WTC11 (cell line): ENCODE results near the gene ADGRB2. TPM values are rescaled to one million over a fixed set of nuclear protein-coding genes. Genes with fewer than 3 reads are reported as not detected.
A peak's percentile ranks its signal among the peaks of the same experiment; 100 is the strongest.

Experiments
- ATAC-seq: fragments of 200-7000 bp; cut with Tn5 transposase; 2 replicates; pipeline ENCODE4 v1.10.0; 2021; ENCODE audit warnings: mild to moderate bottlenecking, moderate library complexity
- CTCF ChIA-PET: fragments of 300-600 bp; sonication (Branson Sonifier 250); formaldehyde crosslinking; loops from one replicate; lab custom pipeline; 2021; ENCODE audit warnings: antibody characterized with exemption; lab: Charles Lee
- POLR2A ChIA-PET: fragments of 350-600 bp; sonication (Branson Sonifier 250); formaldehyde crosslinking; loops from one replicate; lab custom pipeline; 2021; ENCODE audit warnings: antibody characterized with exemption; lab: Charles Lee
- DNase-seq: peaks from one replicate; pipeline ENCODE4 v3.0.0; 2021; ENCODE audit warnings: low spot score
- H3K27ac Mint-ChIP-seq: 2 replicates; pipeline ENCODE4 v1.8.0; 2021; ENCODE audit warnings: mixed read lengths
- H3K27me3 Mint-ChIP-seq: 2 replicates; pipeline ENCODE4 v1.8.0; 2021; ENCODE audit warnings: low read depth, mild to moderate bottlenecking, moderate library complexity, mixed read lengths
- H3K36me3 Mint-ChIP-seq: 2 replicates; pipeline ENCODE4 v1.8.0; 2021; ENCODE audit warnings: mixed read lengths
- H3K4me1 Mint-ChIP-seq: 2 replicates; pipeline ENCODE4 v1.8.0; 2022; ENCODE audit warnings: mixed read lengths
- H3K4me3 Mint-ChIP-seq: 2 replicates; pipeline ENCODE4 v1.8.0; 2021; ENCODE audit warnings: mild to moderate bottlenecking, moderate library complexity, mixed read lengths
- H3K9me3 Mint-ChIP-seq: 2 replicates; pipeline ENCODE4 v1.8.0; 2021; ENCODE audit warnings: mixed read lengths
- AFF4 ChIP-seq: sonication (generic); formaldehyde crosslinking; IDR thresholded peaks from 2 replicates; pipeline ENCODE4 v1.8.1; 2023; ENCODE audit warnings: mild to moderate bottlenecking, missing genetic modification reagents, borderline replicate concordance
- FOXP1 ChIP-seq: sonication (generic); formaldehyde crosslinking; IDR thresholded peaks from 2 replicates; pipeline ENCODE4 v1.8.0; 2022; ENCODE audit warnings: missing genetic modification reagents, mild to moderate bottlenecking, moderate library complexity, borderline replicate concordance
- GRHL2 ChIP-seq: fragments of 250-450 bp; sonication (Bioruptor Pico); IDR thresholded peaks from 2 replicates; pipeline ENCODE4 v1.8.0; 2022; ENCODE audit warnings: mild to moderate bottlenecking, moderate library complexity; ENCODE audit not compliant: insufficient replicate concordance, severe bottlenecking
- HMGA2 ChIP-seq: fragments of 250-450 bp; sonication (Bioruptor Pico); IDR thresholded peaks from 2 replicates; pipeline ENCODE4 v1.4.0; 2021; ENCODE audit warnings: mild to moderate bottlenecking, moderate library complexity
- JAZF1 ChIP-seq: fragments of 250-450 bp; sonication (Bioruptor Pico); IDR thresholded peaks from 2 replicates; pipeline ENCODE4 v1.9.0; 2021; ENCODE audit warnings: moderate library complexity, mild to moderate bottlenecking, inconsistent platforms
- NFE2L1 ChIP-seq: sonication (generic); formaldehyde crosslinking; IDR thresholded peaks from 2 replicates; pipeline ENCODE4 v1.8.1; 2023; ENCODE audit warnings: missing genetic modification reagents
- PREB ChIP-seq: sonication (generic); formaldehyde crosslinking; IDR thresholded peaks from 2 replicates; pipeline ENCODE4 v1.8.1; 2022; ENCODE audit warnings: mild to moderate bottlenecking, missing genetic modification reagents, moderate library complexity, borderline replicate concordance
- TP53 ChIP-seq: sonication (generic); formaldehyde crosslinking; IDR thresholded peaks from 2 replicates; pipeline ENCODE4 v1.8.1; 2023; ENCODE audit warnings: mild to moderate bottlenecking, missing genetic modification reagents
- ZNF219 ChIP-seq: sonication (generic); formaldehyde crosslinking; IDR thresholded peaks from 2 replicates; pipeline ENCODE4 v1.8.0; 2023; ENCODE audit warnings: missing genetic modification reagents, mild to moderate bottlenecking, borderline replicate concordance
- ZNF281 ChIP-seq: sonication (generic); formaldehyde crosslinking; IDR thresholded peaks from 2 replicates; pipeline ENCODE4 v1.8.0; 2023; ENCODE audit warnings: mild to moderate bottlenecking, missing genetic modification reagents
- total RNA-seq: library from RNA; stranded (reverse); gene quantifications from 3 replicates; pipeline ENCODE4 v1.2.3, GENCODE V29; 2021
- TF ChIP-seq, protein P1 (sequence below): sonication (generic); formaldehyde crosslinking; IDR thresholded peaks from 2 replicates; pipeline ENCODE4 v1.8.1; 2023; ENCODE audit warnings: mild to moderate bottlenecking, missing genetic modification reagents, moderate library complexity
- TF ChIP-seq, protein P2 (sequence below): fragments of 250-450 bp; sonication (Bioruptor Pico); IDR thresholded peaks from 2 replicates; pipeline ENCODE4 v1.9.0; 2021; ENCODE audit warnings: moderate library complexity, mild to moderate bottlenecking, inconsistent platforms, borderline replicate concordance
- TF ChIP-seq, protein P3 (sequence below): sonication (generic); formaldehyde crosslinking; IDR thresholded peaks from 2 replicates; pipeline ENCODE4 v1.8.0; 2022; ENCODE audit warnings: missing genetic modification reagents

The ADGRB2 gene
- total RNA-seq, 1 experiment from 2014 or later = 39.3 TPM

DNA sequence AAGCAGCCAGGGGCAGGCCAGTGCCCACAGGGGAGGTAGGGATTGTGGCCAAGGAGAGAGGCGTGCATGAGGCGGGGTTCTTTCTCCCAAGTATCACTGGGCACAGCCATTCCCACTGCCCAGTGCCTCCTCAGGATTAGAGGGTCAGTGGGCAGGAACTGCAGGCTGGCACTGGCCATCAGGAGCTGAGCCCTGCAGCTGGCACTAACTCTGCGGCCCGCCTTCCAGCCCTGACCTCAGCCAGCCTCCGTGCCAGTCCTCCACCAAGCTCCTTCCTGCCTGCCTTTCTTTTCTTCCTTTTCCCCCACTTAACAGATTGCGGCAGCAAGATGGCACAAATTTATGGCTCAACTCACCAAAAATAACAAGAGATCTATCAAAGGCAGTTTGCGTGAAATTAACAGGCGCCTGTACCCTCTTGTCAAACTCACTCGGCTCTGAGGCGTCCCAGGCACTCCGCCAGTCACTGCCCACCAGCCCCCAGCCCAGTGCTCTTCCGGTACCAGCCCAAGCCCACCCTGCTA, 11.1 kb downstream of the ADGRB2 start:
- TF ChIP-seq ZNF281 (no peak), AFF4 (no peak), ZNF219 (no peak), FOXP1 (CRISPR knock-in tag) (no peak), HMGA2 (CRISPR knock-in tag) (no peak), GRHL2 (no peak), JAZF1 (CRISPR knock-in tag) (no peak), NFE2L1 (CRISPR knock-in tag) (no peak), TP53 (CRISPR knock-in tag) (no peak), PREB (CRISPR knock-in tag) (no peak)
- TF ChIP-seq, protein P1, sequence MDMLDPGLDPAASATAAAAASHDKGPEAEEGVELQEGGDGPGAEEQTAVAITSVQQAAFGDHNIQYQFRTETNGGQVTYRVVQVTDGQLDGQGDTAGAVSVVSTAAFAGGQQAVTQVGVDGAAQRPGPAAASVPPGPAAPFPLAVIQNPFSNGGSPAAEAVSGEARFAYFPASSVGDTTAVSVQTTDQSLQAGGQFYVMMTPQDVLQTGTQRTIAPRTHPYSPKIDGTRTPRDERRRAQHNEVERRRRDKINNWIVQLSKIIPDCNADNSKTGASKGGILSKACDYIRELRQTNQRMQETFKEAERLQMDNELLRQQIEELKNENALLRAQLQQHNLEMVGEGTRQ = no peak
- TF ChIP-seq, protein P2, sequence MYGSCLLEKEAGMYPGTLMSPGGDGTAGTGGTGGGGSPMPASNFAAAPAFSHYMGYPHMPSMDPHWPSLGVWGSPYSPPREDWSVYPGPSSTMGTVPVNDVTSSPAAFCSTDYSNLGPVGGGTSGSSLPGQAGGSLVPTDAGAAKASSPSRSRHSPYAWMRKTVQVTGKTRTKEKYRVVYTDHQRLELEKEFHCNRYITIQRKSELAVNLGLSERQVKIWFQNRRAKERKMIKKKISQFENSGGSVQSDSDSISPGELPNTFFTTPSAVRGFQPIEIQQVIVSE (CRISPR knock-in tag) = no peak
- TF ChIP-seq, protein P3, sequence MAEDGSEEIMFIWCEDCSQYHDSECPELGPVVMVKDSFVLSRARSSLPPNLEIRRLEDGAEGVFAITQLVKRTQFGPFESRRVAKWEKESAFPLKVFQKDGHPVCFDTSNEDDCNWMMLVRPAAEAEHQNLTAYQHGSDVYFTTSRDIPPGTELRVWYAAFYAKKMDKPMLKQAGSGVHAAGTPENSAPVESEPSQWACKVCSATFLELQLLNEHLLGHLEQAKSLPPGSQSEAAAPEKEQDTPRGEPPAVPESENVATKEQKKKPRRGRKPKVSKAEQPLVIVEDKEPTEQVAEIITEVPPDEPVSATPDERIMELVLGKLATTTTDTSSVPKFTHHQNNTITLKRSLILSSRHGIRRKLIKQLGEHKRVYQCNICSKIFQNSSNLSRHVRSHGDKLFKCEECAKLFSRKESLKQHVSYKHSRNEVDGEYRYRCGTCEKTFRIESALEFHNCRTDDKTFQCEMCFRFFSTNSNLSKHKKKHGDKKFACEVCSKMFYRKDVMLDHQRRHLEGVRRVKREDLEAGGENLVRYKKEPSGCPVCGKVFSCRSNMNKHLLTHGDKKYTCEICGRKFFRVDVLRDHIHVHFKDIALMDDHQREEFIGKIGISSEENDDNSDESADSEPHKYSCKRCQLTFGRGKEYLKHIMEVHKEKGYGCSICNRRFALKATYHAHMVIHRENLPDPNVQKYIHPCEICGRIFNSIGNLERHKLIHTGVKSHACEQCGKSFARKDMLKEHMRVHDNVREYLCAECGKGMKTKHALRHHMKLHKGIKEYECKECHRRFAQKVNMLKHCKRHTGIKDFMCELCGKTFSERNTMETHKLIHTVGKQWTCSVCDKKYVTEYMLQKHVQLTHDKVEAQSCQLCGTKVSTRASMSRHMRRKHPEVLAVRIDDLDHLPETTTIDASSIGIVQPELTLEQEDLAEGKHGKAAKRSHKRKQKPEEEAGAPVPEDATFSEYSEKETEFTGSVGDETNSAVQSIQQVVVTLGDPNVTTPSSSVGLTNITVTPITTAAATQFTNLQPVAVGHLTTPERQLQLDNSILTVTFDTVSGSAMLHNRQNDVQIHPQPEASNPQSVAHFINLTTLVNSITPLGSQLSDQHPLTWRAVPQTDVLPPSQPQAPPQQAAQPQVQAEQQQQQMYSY (CRISPR knock-in tag) = no peak
- DNase-seq (no peak), ATAC-seq (no peak)
- H3K4me1 Mint-ChIP-seq = peaks cover 41% of the 10 kb centered on the region
- no peaks in the 10 kb centered on the region for H3K9me3 Mint-ChIP-seq
- CTCF ChIA-PET = interaction anchor here (0.9 to 14.7 kb wide), 6 partner anchors 8 to 83 kb away, joined by 3 to 179 read pairs (median 12); partner anchors contain the start of genes ADGRB2 and SPOCD1
- peak overlapping the region; percentile 41; the same call in 1 of the 2 replicates for H3K27ac Mint-ChIP-seq
- H3K36me3 Mint-ChIP-seq = no peaks in the 10 kb centered on the region
- no peak overlapping the region for H3K4me3 Mint-ChIP-seq
- no peaks in the 10 kb centered on the region; the same call in 1 of the 2 replicates for H3K27me3 Mint-ChIP-seq
- POLR2A ChIA-PET = no interaction called here
